Posterior vena cava (tissue), 2 donors: Measurements from ENCODE around the gene ADAM10. TPM values are rescaled to one million over a fixed set of nuclear protein-coding genes. Genes with fewer than 3 reads are reported as not detected.
"Not testable (repeated sequence)": the region's sequence is repeated elsewhere in the genome, so short reads cannot be mapped to it uniquely, and the experiment has no call there.

Source experiments
- DNase-seq: peaks from one replicate; pipeline ENCODE4 v3.0.0-alpha.2; 2020; ENCODE audit warnings: low spot score
- intact Hi-C, 2 donors: fragments of 100-400 bp; cut with DNase I; formaldehyde crosslinking; loops; one replicate each; pipeline versions ENCODE4 v1.14.1 to v1.14.2; 2022 to 2023
- long read RNA-seq, 2 donors: library from polyadenylated mRNA; unstranded; transcript quantifications; one replicate each; pipeline ENCODE4 v2.0.0, GENCODE V29; 2020 to 2021
- total RNA-seq, 2 donors: library from RNA; stranded (reverse); fragmentation: NEBNext Ultra II Directional; extraction: Animal tissue kit (Norgen Biotek cat#: 25700); gene quantifications; one replicate each; pipeline ENCODE4 v1.2.1, GENCODE V29; 2021
- donor health status: DM: yes; HTN: yes; CAD: no.
- donor health status: DM: yes; HTN: yes; CAD: no.

The ADAM10 gene
- 10 to 100 TPM; 80.3 to 86.8 TPM for total RNA-seq
- long read RNA-seq, donor 1, full-length matches to known transcripts, result 5 of 14 reads
- long read RNA-seq, donor 1, partial matches to known transcripts, result 4 of 14 reads
- long read RNA-seq, donor 1, other reads (novel, unspliced or antisense), result 5 of 14 reads
- long read RNA-seq, donor 2, full-length matches to known transcripts, result 5 of 7 reads
- long read RNA-seq, donor 2, partial matches to known transcripts, result 2 of 7 reads
- long read RNA-seq, donor 2, other reads (novel, unspliced or antisense), result 0 of 7 reads

- intact Hi-C loops, result loop anchor here in 1 of 2 donors (2.0 kb wide), 1 partner anchor 67 kb away; no protein-coding TSS in a partner anchor
- DNase-seq, result peak; percentile 100
Measured at GRCh38 chr15:58749532-58750337, at the start of gene ADAM10. Gene ADAM10 (minus strand): TSS chr15:58749707. CDS start chr15:58749534, 173 bp downstream.

GRCh38 chr15:58797505-58797904 lies 48.0 kb upstream of the ADAM10 start:
- intact Hi-C loops, result no loop called here
- no peak for DNase-seq

GRCh38 chr15:58795825-58796224 lies 46.3 kb upstream of the ADAM10 start:
- intact Hi-C loops, result no loop called here
- no peak for DNase-seq

GRCh38 chr15:58793862-58794261 lies 44.4 kb upstream of the ADAM10 start:
- intact Hi-C loops, result no loop called here
- DNase-seq, result no peak

- intact Hi-C loops, result no loop called here
- no peak for DNase-seq
Measured at GRCh38 chr15:58788056-58788710, 38.7 kb upstream of the ADAM10 start.

- DNase-seq, result no peak
- intact Hi-C loops, result no loop called here
Measured at GRCh38 chr15:58785355-58785754, 35.8 kb upstream of the ADAM10 start.

GRCh38 chr15:58779554-58779953 lies 30.0 kb upstream of the ADAM10 start:
- intact Hi-C loops, result no loop called here
- no peak for DNase-seq

GRCh38 chr15:58777107-58777506 lies 27.6 kb upstream of the ADAM10 start:
- intact Hi-C loops, result no loop called here
- no peak for DNase-seq

GRCh38 chr15:58775402-58775801 lies 25.9 kb upstream of the ADAM10 start:
- intact Hi-C loops, result no loop called here
- DNase-seq, result no peak

- intact Hi-C loops, result no loop called here
- no peak for DNase-seq
Measured at GRCh38 chr15:58773024-58773423, 23.5 kb upstream of the ADAM10 start.

- peak; percentile 88 for DNase-seq
- intact Hi-C loops, result no loop called here
Measured at GRCh38 chr15:58771621-58772250, 22.2 kb upstream of the ADAM10 start.

GRCh38 chr15:58770857-58771620 lies 21.5 kb upstream of the ADAM10 start, which contains the start of gene MINDY2:
Gene MINDY2 (plus strand): TSS chr15:58771302. CDS start chr15:58771396, 94 bp downstream.
- peak; percentile 100 for DNase-seq
- intact Hi-C loops, result no loop called here

- DNase-seq, result no peak
- intact Hi-C loops, result no loop called here
Measured at GRCh38 chr15:58770519-58770856, 21.0 kb upstream of the ADAM10 start.

- intact Hi-C loops, DNase-seq: not testable (repeated sequence)
Measured at GRCh38 chr15:58768601-58769004, 19.1 kb upstream of the ADAM10 start.

GRCh38 chr15:58766290-58766689 lies 16.8 kb upstream of the ADAM10 start:
- intact Hi-C loops, result no loop called here
- DNase-seq, result no peak

- no peak for DNase-seq
- intact Hi-C loops, result no loop called here
Measured at GRCh38 chr15:58764468-58764867, 15.0 kb upstream of the ADAM10 start.

GRCh38 chr15:58762731-58763130 lies 13.2 kb upstream of the ADAM10 start:
- intact Hi-C loops, result no loop called here
- no peak for DNase-seq

GRCh38 chr15:58762285-58762684 lies 12.8 kb upstream of the ADAM10 start:
- no peak for DNase-seq
- intact Hi-C loops, result no loop called here

- no peak for DNase-seq
- intact Hi-C loops, result no loop called here
Measured at GRCh38 chr15:58761010-58761388, 11.5 kb upstream of the ADAM10 start.
